GM19467 (cell line): ENCODE measurements around the gene SLC25A23.
A peak's percentile ranks its signal among the peaks of the same experiment; 100 is the strongest.

Experiments used
- ATAC-seq: cut with Tn5 transposase; IDR thresholded peaks from one replicate; pipeline ENCODE4 v1.9.1; 2021; ENCODE audit warnings: mild to moderate bottlenecking, moderate library complexity; ENCODE audit not compliant: unreplicated experiment

SLC25A23 gene

DNA sequence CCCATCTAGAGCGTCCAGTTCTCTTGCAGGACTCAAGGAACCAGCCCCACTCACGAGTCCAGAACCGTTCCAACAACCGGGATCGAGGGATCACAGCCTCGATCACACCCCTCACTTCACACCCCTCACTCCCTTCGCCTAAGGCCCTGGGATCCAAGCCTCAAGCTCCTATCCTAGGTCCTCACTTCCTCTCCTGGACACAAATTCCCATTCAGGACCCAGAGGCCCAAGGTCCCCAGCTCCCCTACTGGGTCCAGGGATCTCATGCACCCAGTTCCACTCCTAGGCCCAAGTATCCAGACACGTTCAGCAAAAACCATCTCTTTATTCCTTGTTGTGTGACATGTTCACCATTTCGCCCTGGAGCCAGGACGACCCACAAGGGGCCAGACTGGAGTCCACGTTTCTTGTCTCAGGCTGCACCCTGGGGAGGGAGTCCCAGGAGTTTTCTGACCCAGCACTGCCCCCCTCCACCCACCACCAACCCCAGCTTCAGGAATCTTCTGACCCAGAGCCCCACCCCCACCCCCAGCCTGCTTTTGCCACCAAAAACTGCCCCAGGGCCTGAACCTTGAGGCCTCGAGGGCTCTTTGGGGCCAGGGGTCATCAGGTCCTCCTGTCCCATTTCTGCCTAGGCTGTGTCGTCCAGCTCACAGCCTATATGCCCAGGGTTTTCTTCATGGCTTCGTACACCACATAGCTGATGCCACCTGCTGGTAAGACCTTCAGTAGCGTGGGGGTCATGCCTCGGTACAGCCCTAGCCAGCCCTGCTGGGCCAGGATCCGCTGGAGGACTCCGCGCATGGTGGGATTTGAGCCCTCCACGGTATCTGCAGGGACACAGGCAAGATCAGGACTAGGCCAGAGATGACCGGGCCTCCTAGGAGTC is 33.6 kb downstream of the SLC25A23 start:
- no peak for ATAC-seq

DNA sequence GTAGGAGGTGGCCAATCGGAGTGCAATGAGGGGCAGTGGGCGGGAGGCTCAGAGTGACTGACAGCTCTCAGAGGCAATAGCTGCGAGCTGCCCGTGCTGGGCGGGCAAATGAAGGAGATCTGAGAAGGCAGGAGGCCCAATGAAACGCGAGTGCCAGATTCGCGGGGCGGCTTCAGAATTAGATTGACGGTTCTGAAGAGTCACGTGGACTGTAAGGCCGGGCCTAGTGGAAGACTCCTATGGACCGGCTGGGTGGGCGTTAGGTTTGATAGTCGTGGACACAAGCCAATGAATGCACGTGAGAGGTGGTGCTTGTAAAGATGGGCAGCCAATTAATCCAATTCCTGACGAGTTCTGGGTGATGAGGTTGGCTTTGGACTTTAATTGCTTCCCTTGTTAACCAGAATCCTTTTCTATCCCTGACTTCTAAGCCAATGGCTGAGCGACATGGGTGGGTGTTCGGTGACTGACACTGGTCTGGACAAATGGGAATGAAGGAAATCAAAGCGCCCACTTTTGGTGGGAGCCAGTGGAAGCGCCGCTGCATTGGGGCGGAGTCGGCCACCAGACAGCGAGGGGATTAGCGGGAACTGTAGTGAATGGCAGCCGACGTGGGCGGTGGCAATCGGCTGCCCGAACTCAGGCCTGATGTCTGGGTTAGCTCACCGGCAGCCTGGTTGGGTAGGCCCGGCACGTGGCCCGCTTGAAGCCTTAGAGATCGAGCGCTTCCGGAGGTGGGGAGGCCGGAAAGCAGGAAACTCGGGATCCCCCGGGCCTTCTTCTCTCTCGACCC is 34.5 kb downstream of the SLC25A23 start:
- ATAC-seq: peak; percentile 78

DNA sequence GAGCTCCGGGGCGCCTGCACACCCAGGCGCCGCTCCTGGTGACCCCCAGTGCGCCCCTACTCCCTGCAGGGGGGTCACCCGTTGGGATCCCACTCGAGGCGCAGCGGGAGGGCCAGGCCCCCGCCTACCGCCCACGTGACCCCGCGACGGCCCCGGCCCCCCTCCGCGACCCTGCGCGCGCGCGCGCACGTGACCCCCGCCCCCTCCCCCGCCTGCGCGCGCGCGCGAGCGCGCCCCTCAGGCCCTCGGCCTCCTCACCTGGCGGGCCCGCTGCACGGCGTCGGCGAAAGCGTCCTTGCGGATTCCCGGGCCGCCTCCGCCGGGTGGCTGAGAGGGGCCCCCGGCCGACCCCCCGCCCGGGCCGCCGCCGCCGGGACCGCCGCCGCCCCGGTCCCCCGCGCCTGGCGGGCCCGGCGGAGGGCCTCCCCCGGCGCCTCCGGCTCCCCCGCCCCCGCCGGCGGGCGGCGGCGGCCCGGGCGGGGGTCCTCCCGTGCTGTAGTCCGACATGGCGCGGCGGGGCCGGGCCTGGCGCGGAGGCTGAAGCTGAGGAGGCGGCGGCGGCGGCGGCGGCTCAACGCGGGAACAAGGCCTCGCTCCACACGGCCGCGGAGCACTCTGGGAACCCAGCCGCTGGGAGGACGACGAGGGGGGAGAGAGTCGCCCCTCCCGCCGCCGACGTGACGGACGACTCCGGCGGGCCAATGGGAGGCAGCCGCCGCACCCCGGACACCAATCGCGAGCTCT is 35.2 kb downstream of the SLC25A23 start, which contains the start of gene KHSRP:
KHSRP (minus strand) TSS at position 617 of the 744 bp plus-strand sequence; CDS start at position 507, 110 bp downstream.
- no peak for ATAC-seq

DNA sequence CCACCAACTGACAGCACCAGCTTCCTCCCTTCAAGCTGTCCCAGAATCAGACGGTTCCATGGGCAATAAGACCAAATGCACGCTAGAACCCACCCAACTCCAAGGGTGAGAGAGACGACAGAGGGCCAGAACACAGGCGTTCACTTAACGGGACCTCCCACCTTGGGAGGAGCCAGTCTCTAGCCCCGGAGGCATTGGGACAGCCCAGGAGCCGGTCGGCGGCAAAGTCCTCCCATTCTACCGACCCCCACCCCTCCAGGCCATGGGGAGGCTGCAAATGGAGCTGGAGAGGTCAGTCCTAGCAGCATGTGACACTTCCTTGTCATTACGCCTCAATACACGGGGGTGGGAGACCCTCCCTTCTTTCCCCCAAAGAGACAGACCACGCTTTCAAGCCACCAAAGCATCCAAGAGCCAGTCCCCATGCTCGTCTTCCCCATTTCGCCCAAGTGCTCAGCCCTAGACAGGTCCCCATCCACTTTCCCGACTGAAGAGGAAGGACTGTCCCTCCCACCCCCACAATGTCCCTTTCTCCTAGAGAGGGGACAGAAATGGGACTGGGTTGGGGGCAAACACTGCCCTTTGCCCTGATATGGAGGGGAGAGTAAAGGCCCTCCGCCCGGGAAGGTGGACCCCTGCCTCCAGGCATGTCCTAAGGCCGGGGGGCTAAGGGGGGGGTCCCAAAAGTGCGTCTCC is 35.9 kb downstream of the SLC25A23 start:
- no peak for ATAC-seq

DNA sequence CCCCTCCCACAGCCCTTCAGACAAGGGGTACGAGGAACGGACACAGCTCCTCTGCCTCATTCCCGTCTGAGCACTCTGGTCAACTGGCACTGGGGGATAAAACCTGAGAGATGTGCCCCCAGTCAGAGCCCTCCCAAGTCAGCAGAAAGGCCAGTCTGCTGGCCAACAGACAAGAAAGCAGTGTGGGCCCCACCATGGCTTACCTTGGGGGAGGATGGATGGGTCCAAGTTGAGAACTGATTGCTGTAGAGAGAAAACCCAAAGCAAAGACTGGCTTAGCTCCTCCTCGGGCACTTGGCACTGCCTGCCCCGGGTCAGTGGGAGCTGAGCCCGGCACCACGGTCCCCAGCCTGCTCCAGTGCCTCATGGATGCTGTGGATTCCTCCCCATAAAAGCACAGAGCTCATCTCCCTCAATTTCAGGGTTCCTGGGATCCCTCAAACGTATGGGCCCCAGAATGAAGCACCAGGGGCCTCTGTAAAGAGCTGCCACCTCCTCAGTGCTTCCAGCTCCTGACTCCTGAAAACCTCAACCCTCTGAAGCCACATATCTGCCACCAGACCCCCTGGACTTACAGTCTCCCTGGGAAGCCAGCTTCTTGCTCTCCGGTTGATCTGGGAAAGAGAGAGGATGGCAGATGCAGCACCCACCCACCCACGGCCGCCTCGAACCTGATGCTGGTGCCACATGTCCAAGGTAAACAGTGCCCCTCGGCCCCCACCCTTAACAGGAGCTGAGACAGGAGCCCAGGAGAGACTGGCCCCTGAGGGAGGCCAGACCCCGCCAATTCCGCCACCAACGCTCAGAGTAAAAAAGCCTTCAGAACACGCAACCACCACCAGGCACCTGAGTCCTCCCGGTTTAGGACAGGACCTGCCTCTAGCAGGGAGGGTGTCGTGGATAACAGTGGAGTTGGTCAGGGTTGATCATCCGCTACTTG is 38.2 kb downstream of the SLC25A23 start:
- no peak for ATAC-seq

DNA sequence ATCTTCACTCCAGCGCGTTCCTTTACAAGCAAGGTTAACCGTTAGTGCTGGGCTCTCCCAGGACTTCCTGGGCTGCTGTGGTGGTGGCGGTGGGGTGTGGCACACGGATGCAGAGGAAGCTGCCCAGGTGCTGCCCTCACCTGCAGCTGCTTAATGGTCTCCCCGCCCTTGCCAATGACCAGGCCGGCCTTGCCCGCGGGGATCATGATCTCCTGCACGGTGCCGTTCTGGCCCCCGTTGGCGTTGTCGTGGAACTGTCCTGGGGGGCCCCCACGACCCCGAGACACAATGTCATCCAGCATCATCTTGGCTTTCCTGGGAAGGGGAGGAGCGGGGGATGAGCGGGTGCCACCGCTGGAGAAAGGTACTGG is 41.0 kb downstream of the SLC25A23 start:
- no peak for ATAC-seq

DNA sequence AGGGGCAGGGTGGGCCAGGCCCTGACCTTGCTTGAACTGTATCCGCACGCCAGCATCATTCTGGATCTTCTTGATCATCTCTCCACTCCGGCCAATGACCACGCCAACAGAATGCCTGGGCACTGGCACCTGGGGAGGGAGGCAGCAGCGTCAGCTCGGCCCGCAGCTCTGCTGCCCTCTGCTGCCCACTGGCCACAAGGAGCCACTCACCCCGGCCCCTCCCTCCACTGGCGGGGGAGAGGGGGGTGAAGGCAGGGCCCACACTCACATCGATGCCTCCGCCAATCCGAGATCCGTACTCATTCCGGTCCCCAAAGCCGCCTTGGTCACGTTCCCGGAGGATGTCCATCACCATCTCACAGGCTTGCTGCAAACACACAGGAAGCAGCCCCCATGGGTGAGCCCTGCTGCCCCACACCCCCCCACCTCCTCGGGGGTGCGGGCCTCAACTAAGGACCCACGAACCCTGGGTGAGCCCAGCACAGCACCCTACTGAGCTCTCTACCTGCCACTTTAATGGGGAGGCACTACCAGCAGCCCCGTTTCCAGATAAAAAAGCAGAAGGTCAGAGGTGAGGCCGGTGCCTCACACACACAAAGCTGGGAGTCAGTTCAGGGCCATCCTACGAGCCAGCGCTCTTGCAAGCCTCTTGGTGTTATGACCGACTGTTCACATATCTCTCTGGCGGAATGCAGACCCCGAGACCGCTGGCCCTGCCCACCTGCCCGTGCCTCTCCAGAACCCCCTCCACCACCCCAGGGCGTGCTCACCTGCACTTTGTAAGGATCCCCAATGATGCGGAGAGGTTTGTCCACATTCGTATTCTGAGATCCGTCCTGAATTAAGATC is 41.7 kb downstream of the SLC25A23 start:
- ATAC-seq: no peak

DNA sequence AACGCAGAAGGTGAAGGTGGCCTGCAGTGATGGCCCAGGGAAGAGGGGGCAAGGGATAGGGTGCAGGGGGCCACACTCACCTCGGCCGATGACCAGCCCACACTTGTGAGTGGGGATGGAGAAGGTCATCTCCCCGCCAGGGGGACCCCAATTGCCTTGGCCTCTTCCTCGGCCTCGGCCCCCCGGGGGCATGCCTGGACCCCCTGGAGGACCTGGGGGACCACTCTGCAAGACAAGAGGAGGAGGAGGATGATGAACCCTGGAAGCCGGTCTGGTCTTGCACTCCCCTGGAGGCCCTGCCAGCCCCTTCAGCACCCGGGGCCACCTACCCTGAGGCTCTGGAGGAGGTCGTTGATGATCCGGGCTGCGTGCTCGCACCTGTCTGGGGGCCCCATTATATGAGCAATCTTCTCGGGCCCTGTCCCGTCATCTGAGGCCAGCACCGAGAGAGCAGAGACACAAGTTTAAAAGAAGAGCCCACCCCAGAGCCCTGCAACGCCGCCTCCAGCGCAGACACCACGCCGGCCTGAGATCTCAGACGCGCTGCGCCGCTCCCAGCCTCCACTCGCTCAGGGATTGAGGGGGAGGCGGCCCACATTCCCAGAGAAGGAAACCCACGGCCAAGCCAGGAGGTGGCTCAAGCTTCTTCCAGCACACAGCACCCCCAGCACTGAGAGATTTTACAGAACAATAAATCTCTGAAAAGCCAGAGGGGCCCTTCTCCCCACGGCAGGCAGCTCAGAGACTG is 42.8 kb downstream of the SLC25A23 start:
- ATAC-seq: no peak

DNA sequence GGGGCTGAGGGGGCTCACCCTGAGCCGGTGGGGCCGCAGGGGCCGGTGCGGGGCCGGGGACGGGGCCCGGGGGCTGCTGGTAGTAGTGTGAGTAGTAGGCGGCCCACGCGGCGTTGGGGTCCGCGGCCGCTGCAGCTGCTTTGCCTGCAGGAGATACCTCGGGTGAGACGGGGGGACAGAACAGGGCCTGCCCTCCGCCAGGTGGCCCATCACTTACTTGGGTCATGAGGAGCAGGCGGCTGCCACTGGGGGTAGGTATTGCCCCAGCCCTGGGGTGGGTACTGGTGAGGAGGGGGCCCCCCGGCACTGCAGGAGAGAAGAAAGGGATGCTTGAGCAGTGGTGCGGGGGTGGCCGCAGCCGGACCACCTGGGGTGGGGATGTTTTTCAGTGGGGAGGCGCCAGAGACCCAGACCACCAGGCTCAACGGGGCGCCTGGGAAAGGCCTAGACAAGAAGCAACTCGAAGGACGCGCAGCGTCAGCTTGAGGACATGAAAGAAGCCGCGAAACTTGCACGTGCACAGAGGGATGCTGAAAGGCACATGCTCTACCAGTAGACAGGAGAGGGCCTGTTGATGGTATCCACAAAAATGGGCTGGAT is 43.9 kb downstream of the SLC25A23 start:
- ATAC-seq: no peak

DNA sequence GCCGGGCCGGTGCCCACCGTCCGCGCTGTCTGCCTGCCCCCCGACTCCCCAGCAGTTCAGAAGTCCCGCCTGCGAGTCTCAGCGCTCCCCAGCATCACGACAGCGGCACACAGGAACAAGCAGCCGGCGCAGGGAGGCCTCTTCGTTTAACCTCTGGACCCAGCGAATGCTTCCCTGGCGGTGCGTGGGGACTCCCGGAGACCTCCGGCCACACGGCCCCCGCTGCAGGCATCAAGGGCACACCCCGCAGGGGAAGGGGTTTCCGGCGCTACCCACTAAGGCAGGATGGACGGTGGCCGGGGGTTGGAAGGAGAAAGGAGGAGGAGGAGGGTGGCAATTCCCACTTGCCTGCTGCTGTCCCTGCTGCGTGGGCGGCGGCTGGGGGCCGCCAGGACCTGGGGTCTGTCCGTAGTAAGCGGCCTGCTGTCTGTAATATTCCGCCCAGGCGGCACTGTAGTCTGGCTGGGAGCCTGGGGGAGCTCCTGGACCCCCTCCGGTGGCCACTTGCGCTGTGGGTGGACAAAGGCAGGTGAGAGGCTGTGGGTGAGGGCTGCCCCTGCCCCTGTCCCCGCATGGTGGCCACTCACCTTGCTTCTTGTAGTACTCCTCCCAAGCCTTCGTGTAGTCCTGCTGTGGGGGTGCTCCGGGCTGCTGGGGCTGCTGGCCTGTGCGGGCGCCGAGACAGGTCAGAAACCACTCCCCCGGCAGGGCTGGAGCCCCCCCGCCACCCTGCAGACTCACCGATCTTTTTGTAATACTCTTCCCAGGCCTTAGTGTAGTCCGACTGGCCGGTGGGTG is 44.6 kb downstream of the SLC25A23 start:
- ATAC-seq: no peak

DNA sequence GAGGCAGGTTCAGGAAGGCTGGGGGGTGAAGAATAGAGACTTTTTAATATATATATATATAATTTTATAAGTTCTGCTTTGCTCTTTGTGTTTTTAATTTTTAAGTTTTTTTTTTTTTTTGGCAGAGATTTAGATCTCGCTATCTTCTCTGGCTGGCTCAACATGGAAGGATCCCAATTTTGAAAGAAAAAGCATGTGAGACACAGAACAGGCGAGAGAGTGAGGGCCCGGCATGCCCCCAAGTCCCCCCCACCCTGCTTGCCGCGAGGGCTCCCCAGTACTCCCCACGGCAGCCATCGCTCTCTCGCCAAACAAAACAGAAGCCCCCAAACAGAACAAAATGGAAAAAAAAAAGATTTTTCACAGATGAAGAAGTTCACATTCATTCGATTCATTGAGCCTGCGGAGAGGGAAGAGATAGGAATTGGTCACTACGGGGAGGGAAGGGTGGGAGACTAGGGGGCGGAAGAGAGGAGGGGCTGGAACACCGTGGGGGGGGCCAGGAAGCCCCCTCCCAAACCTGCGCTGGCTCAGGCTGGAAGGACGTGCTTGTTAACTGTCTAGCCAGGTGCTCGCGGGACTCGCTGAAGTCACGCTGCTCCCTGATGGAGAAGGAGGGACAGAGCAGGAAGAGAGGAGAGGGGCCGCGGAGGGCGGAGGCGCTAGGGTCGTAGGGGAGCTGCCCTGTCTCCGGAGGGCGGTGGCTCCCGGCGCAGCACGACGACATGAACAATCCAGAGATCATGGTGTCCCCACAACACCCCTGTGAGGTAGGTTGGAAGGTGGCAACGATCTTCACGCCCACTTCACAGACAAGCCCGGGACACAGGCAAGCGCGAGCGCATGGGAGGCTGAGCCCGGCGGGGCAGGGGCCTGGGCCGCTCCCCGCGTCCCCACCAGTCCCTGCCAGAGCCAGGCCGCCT is 45.6 kb downstream of the SLC25A23 start:
- ATAC-seq: no peak

DNA sequence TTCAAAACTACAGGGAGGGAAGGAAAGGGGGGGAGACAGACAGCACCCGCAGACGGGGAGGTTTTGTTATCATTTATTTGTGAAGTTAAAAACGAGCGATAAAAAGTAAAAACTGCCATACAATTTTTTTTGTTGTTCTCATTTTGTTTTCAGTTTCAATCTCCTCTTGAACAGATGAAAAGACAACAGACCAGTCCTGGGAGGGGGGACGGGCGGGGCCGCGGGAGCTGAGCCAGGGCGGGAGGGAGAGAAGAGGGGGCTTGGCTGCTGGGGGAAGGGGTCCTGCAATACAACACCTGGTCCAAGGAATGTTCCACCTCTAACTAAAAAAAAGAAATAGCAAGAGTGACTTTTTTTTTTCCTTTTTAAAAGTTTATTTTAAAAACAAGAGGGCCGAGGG is 46.3 kb downstream of the SLC25A23 start:
- no peak for ATAC-seq

DNA sequence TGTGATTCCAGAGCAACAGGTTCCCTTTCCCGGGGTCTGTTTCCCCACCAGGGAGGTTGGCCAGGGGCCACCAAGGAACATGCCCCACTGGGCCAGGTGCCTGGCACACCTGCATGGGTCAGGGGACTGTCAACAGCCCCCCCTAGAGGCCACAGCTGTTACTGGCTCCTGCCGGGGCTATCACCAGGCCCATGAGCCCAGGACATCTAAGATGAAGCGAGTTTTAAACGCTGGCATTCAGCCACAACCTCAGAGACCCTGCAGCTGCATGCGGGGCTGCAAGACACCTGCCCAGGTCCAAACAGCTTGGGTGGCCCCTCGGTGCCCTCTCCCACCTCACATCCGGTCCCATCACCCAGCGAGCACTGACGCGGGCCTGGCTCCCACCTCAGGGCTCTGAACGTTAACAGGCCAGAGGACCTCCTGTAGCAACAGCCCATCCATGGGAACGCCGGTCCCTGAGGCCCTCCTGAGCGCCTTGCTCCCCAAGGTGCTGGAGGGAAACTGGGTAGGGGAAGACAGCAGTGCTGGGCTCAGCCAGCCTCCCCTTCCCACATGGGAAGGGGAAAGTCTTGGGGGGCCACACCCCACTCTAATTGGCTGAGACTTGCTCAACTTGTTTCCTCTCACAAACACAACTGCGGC is 47.0 kb downstream of the SLC25A23 start:
- no peak for ATAC-seq

DNA sequence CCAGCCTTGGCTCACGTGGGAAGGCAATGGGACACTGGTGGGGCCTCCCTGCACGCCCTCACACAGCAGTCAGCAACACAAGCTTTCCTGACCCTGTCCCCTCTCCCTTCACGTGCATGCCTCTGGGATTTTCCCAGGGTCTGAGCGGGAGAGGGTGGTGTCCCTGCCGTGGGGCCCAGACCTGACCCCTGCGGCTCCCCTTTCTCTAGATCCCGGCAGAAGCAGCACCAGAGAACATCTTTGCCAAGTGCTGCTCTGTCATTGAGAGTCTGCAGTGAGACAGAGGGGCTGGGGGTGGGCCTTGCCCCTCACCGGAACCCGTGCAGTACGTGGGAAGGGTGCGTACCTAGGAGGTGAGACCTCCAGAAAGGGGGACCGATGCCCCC is 47.5 kb downstream of the SLC25A23 start:
- no peak for ATAC-seq

DNA sequence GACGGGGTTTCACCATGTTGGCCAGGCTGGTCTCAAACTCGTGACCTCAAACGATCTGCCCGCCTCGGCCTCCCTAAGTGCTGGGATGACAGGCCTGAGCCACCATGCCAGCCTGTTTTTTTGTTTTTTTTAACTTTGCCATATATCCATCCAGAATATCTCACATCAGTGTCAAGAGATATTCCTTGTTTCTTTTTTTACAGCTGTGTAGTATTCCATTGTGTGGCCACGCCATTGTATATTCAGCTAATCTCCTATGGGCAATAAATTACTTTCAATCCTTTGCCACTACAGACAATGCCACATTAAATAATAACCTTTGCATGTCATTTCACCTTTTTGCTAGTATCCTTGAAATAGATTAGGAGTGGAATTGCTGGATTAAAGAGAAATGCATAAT is 50.2 kb downstream of the SLC25A23 start:
- no peak for ATAC-seq
